ENCODE data around the gene EEF2. TPM values are rescaled to one million over a fixed set of nuclear protein-coding genes. Genes with fewer than 3 reads are reported as not detected.
"Not testable (repeated sequence)": the region's sequence is repeated elsewhere in the genome, so short reads cannot be mapped to it uniquely, and the experiment has no call there.

The EEF2 gene
- total and polyA plus RNA-seq, 2 donors (not counting 1 experiment from before 2014, with no cell fraction given): 1,449 to 3,167 TPM

DNA sequence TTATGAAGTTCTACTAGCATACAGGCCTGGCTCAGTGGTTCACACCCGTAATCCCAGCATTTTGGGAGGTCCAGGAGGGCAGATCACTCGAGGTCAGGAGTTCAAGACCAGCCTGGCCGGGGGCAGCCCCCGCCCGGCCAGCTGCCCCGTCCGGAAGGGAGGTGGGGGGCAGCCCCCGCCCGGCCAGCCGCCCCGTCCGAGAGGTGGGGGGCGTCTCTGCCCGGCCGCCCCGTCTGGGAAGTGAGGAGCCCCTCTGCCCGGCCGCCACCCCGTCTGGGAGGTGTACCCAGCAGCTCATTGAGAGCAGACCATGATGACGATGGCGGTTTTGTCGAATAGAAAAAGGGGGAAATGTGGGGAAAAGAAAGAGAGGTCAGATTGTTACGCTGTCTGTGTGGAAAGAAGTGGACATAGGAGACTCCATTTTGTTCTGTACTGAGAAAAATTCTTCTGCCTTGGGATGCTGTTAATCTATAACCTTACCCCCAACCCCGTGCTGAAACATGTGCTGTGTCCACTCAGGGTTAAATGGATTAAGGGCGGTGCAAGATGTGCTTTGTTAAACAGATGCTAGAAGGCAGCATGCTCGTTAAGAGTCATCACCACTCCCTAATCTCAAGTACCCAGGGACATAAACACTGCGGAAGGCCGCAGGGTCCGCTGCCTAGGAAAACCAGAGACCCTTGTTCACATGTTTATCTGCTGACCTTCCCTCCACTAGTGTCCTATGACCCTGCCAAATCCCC, 13.6 kb upstream of the EEF2 start:
- not testable (repeated sequence) for H2AFZ ChIP-seq (ENCODE audit: insufficient read depth, low read depth, low read length, poor library complexity, severe bottlenecking)

DNA sequence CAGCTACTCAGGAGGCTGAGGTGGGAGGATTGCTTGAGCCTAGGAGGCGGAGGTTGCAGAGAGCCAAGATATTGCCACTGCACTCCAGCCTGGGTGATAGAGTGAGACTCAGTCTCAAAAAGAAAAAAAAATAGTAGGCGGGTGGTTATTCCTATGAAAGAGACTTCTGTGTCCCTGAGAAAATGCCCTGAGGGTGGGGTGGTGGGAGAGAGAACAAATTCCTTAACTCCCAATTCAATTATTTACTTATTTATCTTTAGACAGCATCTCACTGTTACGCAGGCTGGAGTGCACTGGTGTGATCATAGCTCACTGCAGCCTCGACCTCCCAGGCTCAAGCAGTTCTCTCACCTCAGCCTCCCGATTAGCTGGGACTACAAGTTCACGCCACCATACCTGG, 10.3 kb upstream of the EEF2 start:
- WGBS (ENCODE audit: insufficient coverage): 94% methylated on average over 4 of the region's 6 CpGs
- DNase-seq (no peak), ATAC-seq (ENCODE audit: low read depth) (no peak)
- H3K27ac ChIP-seq (ENCODE audit: low read length in 2 of 2): no peak overlapping the region
- no peak overlapping the region for H3K27ac Mint-ChIP-seq
- H3K4me3 Mint-ChIP-seq: no peak overlapping the region
- no peaks in the 10 kb centered on the region for H3K27me3 Mint-ChIP-seq
- H3K9me3 ChIP-seq (ENCODE audit: control extremely low read depth in 1 of 3, control insufficient read depth in 2 of 3, insufficient read depth in 1 of 3, low read length in 2 of 3): no peaks in the 10 kb centered on the region
- POLR2A ChIA-PET: no interaction called here
- CTCF ChIA-PET: no interaction called here
- H3K9me3 Mint-ChIP-seq (ENCODE audit: insufficient read depth): no peaks in the 10 kb centered on the region
- no peak overlapping the region for H2AFZ ChIP-seq (ENCODE audit: insufficient read depth, low read depth, low read length, poor library complexity, severe bottlenecking)
- H3K36me3 ChIP-seq (replicated peaks in 1 of 2; ENCODE audit: control extremely low read depth in 1 of 2, control insufficient read depth in 1 of 2, extremely low read depth in 1 of 2, insufficient read depth in 2 of 2, low read length in 1 of 2): no peaks in the 10 kb centered on the region
- no peak for TF ChIP-seq EZH2 (IDR thresholded peaks at IDR 0.05; ENCODE audit: borderline replicate concordance, insufficient read depth, low read depth, low read length, poor library complexity, severe bottlenecking)
- TF ChIP-seq CTCF (IDR thresholded peaks at IDR 0.05): no peak
- no peaks in the 10 kb centered on the region for H3K79me2 ChIP-seq (ENCODE audit: control insufficient read depth, insufficient read depth, low read length)
- H3K4me1 Mint-ChIP-seq: peaks cover 7% of the 10 kb centered on the region
- peaks cover 3 to 7% of the 10 kb centered on the region in 2 donors for H3K4me1 ChIP-seq (ENCODE audit: control insufficient read depth in 2 of 2, insufficient read depth in 2 of 2, low read length in 2 of 2)
- intact Hi-C loops (cut with micrococcal nuclease): no loop called here
- no peaks in the 10 kb centered on the region for H4K20me1 ChIP-seq (ENCODE audit: control insufficient read depth, insufficient read depth, low read length, poor library complexity, severe bottlenecking)
- no peak overlapping the region for H3K4me3 ChIP-seq (ENCODE audit: control extremely low read depth in 1 of 5, extremely low read depth in 1 of 5, insufficient read depth in 1 of 5, low read depth in 2 of 5, low read length in 4 of 5)
- H3K27me3 ChIP-seq (replicated peaks in 1 of 4; ENCODE audit: control extremely low read depth in 1 of 4, control insufficient read depth in 3 of 4, insufficient read depth in 4 of 4, low read length in 3 of 4): no peaks in the 10 kb centered on the region
- H3K9ac ChIP-seq (ENCODE audit: low read length): no peak overlapping the region
- H3K4me2 ChIP-seq (replicated peaks; ENCODE audit: low read depth, low read length, poor library complexity, severe bottlenecking): no peak overlapping the region

More for the DNA sequence above, 13.6 kb upstream of the EEF2 start:
- H4K20me1 ChIP-seq (ENCODE audit: control insufficient read depth, insufficient read depth, low read length, poor library complexity, severe bottlenecking); H3K27ac Mint-ChIP-seq; H3K27me3 ChIP-seq (replicated peaks in 1 of 4; ENCODE audit: control extremely low read depth in 1 of 4, control insufficient read depth in 3 of 4, insufficient read depth in 4 of 4, low read length in 3 of 4); H3K27ac ChIP-seq (ENCODE audit: low read length in 2 of 2); H3K4me1 Mint-ChIP-seq; H3K9ac ChIP-seq (ENCODE audit: low read length); H3K79me2 ChIP-seq (ENCODE audit: control insufficient read depth, insufficient read depth, low read length); H3K4me1 ChIP-seq (ENCODE audit: control insufficient read depth in 2 of 2, insufficient read depth in 2 of 2, low read length in 2 of 2); H3K4me3 ChIP-seq (ENCODE audit: control extremely low read depth in 1 of 5, extremely low read depth in 1 of 5, insufficient read depth in 1 of 5, low read depth in 2 of 5, low read length in 4 of 5); DNase-seq; ATAC-seq (ENCODE audit: low read depth); intact Hi-C loops (cut with micrococcal nuclease); H3K27me3 Mint-ChIP-seq; H3K4me3 Mint-ChIP-seq; POLR2A ChIA-PET; H3K9me3 ChIP-seq (ENCODE audit: control extremely low read depth in 1 of 3, control insufficient read depth in 2 of 3, insufficient read depth in 1 of 3, low read length in 2 of 3); H3K4me2 ChIP-seq (replicated peaks; ENCODE audit: low read depth, low read length, poor library complexity, severe bottlenecking); H3K9me3 Mint-ChIP-seq (ENCODE audit: insufficient read depth); H3K36me3 ChIP-seq (replicated peaks in 1 of 2; ENCODE audit: control extremely low read depth in 1 of 2, control insufficient read depth in 1 of 2, extremely low read depth in 1 of 2, insufficient read depth in 2 of 2, low read length in 1 of 2): not testable (repeated sequence)
- WGBS (ENCODE audit: insufficient coverage): 94% methylated on average over 26 of the region's 29 CpGs
- CTCF ChIA-PET: interaction anchor here (0.5 to 0.6 kb wide), 2 partner anchors 8 to 27 kb away, joined by 3 to 4 read pairs; no protein-coding TSS in a partner anchor
